ENCODE measurements around the gene ZFAND3.
"Not testable (repeated sequence)": the region's sequence is repeated elsewhere in the genome, so short reads cannot be mapped to it uniquely, and the experiment has no call there.

ZFAND3 gene

DNA sequence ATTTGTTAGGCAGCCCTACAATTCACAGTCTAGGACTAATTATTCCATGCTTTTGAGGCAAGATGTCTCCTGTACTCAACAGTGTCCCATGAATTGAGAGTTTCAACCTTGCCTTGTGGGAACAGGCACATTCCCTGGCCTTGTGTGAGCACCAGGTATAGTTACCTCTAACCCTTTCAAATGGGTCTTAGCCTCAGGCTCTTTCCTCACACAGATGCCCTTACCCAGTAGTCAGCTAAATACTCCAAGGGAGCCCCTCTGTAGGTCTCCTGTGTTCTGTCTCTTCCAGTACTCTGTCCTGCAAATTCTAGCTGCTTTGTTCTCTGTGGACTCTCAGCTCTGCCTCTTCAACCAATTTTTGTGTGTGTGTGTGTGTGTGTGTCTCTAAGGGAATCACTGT lies 135.3 kb downstream of the ZFAND3 start:
- TF ChIP-seq POLR2AphosphoS5 (IDR thresholded peaks at IDR 0.05; ENCODE audit: low read depth, low read length) (no peak), POLR2A (IDR thresholded peaks at IDR 0.05; ENCODE audit: low read depth, low read length) (no peak), TAF1 (IDR thresholded peaks at IDR 0.05; ENCODE audit: borderline replicate concordance, low read depth, low read length) (no peak)
- DNase-seq (ENCODE audit: insufficient read length) (no peak), FAIRE-seq (peak; percentile 42)

DNA sequence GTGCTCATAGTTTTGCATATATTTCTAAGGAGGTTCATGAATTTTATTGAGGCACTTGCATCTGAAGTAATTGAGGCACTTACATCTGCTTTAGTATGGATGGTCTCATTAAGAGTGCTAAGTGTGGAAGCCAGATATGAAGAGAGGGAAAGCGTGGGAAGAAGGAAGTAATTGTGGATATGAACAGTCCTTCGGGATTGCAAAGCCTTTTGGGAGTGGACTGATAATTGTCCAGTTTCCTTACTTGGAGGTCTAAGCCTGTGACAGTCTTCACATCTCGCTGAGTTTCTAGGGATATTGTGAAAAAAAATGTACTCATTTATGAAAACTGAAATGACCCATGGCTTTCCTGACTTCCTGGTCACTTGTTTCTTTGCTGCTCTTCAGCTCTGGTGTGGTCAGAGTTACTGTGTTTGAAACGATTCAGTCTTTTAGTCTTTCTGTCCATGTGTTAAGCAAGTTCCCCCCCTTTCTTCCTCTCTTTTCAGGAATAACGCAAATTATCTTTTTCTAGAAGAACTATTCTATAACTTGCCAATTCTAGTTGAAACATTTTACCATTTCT lies 137.3 kb downstream of the ZFAND3 start:
- FAIRE-seq (peak; percentile 56), DNase-seq (ENCODE audit: insufficient read length) (no peak)
- TF ChIP-seq TAF1 (IDR thresholded peaks at IDR 0.05; ENCODE audit: borderline replicate concordance, low read depth, low read length) (no peak), POLR2A (IDR thresholded peaks at IDR 0.05; ENCODE audit: low read depth, low read length) (no peak), POLR2AphosphoS5 (IDR thresholded peaks at IDR 0.05; ENCODE audit: low read depth, low read length) (no peak)

DNA sequence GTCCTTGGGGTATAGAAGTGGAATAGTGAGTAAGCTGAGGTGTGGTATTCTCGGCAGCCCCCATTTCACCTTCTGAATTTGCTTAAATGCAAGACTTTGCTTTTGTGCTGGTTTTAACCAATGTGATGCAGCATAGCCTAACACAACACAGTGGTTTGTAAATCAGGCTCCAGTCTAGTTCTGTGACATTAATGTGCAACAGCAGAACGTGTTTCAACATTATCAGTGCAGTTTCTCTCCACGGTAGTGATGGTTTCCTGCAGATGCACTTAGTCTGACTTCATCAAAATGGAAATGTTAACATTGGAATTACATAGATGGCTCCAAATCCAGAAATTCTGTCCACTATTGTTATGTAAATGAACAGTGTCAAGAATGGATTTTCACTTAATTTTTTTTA lies 139.5 kb downstream of the ZFAND3 start:
- DNase-seq (ENCODE audit: insufficient read length): no peak
- TF ChIP-seq POLR2A (IDR thresholded peaks at IDR 0.05; ENCODE audit: low read depth, low read length) (no peak), TAF1 (IDR thresholded peaks at IDR 0.05; ENCODE audit: borderline replicate concordance, low read depth, low read length) (no peak), POLR2AphosphoS5 (IDR thresholded peaks at IDR 0.05; ENCODE audit: low read depth, low read length) (no peak)
- FAIRE-seq: peak; percentile 51

DNA sequence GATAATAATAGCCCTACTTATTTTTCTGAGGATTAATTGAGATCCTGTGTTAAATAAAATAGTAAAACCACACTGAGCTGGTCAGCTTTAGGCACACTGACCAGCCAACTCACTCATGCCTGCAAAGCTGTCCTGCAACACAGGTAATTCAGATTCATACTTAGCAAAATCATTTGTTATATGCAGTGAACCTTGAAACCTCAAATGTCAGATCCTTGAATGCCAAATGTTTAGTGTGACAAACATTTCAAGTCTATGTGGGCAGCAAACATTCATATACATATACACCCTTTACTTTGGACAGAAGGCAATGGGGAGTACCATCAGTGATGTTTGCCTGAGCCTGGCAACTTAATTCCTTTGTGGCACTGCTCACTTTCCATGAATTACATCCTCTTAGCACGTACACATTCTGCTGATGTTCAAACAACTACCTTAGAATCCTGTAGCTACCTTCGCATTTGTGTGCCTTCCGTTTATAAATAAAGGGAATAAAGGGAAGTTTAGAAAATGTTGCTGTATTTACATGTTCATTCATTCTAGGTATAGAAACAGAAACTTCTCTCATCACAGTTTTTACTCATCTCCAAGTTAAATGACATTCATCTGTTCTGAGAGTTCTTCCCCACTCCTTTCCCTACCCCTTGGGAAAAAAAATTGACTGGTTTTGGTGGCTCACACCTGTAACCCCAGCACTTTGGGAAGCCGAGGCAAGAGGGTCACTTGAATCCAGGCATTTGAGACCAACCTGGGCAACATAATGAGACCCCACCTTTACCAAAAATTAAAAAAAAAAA lies 140.8 kb downstream of the ZFAND3 start:
- DNase-seq (ENCODE audit: insufficient read length) (no peak), FAIRE-seq (peak; percentile 82)
- TF ChIP-seq POLR2AphosphoS5 (IDR thresholded peaks at IDR 0.05; ENCODE audit: low read depth, low read length) (no peak), TAF1 (IDR thresholded peaks at IDR 0.05; ENCODE audit: borderline replicate concordance, low read depth, low read length) (no peak), POLR2A (IDR thresholded peaks at IDR 0.05; ENCODE audit: low read depth, low read length) (no peak)

DNA sequence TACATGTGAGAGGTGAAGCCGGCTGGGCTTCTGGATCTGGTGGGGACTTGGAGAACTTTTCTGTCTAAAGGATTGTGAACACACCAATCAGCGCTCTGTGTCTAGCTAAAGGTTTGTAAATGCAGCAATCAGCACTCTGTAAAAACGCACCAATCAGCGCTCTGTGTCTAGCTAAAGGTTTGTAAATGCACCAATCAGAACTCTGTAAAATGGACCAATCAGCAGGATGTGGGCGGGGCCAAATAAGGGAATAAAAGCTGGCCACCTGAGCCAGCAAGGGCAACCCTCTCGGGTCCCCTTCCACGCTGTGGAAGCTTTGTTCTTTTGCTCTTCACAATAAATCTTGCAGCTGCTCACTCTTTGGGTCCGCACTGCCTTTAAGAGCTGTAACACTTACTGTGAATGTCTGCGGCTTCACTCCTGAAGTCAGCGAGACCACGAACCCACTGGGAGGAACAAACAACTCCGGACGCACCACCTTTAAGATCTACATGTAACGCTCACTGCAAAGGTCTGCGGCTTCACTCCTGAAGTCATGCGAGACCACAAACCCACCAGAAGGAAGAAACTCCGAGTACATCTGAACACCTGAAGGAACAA lies 143.1 kb downstream of the ZFAND3 start:
- DNase-seq (ENCODE audit: insufficient read length); FAIRE-seq: not testable (repeated sequence)

DNA sequence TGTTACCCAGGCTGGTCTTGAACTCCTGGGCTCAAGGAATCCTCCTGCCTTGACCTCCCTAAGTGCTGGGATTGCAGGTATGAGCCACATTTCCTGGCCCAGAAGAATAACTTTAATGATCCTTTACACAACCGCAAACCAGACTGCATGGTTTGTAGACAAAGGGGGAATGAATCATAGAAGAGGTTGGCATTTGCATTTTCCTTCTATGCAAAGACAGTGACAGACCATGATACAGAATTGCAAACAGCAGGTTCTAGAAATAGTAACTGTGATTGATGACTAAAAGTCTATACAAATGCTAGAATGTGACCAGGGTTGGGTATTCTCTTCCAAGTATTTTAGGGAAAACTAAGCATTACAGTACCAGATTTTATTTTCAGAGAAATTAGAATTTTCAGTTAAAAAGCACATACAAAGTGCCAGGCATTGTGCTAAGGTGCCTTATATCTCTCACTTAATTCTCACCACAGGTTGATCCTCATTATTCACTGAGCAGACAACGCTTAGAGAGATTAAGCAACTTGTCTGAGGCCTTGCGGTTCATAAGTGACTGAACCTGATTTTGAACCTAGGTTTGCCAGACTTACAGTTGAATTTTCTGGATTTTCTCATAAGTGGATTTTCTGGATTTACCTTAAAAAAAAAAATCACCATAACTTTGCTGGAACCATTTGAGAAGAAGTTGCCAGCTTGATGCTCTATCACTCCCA lies 146.6 kb downstream of the ZFAND3 start:
- DNase-seq (ENCODE audit: insufficient read length): no peak
- FAIRE-seq: peak; percentile 79
- no peak for TF ChIP-seq POLR2AphosphoS5 (IDR thresholded peaks at IDR 0.05; ENCODE audit: low read depth, low read length)
- no peak for TF ChIP-seq TAF1 (IDR thresholded peaks at IDR 0.05; ENCODE audit: borderline replicate concordance, low read depth, low read length)
- TF ChIP-seq POLR2A (IDR thresholded peaks at IDR 0.05; ENCODE audit: low read depth, low read length): no peak

DNA sequence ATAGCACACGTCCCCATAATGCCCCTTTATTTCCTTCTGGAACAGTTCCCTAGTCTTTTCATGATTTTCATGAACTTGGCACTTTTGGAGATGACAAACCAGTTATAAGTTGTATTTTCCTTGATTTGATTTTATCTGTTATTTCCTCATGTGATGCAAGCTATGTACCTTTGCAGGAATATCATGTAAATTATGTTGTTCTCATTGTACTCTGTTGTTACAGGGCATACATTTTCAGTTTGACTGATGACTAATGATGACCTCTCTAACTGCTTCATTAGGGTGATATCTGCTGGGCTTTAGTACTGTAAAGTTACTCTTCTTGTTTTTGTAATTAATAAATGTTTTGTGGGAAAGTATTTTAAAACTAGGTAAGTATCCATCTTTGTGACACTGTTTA lies 147.3 kb downstream of the ZFAND3 start:
- DNase-seq (ENCODE audit: insufficient read length) (no peak), FAIRE-seq (no peak)
- TF ChIP-seq TAF1 (IDR thresholded peaks at IDR 0.05; ENCODE audit: borderline replicate concordance, low read depth, low read length) (no peak), POLR2AphosphoS5 (IDR thresholded peaks at IDR 0.05; ENCODE audit: low read depth, low read length) (no peak), POLR2A (IDR thresholded peaks at IDR 0.05; ENCODE audit: low read depth, low read length) (no peak)

DNA sequence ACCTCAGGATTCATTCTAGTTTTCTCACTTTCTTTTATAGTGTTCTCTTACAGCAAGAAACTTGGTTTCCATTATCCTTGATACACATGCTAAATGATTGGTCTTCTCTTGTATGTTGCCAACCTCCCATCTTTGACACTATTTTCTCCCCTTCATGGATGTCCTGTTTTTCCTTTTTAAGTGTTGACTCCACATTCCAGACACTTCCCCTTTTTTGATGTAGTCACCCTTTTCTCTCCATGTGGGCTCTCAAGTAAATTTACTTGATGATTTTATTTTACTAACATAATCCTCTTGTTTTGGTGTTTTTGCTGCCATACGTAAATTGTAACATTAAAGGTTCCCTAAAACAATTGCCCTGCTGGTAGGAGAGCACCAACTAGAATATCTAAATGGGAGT lies 148.1 kb downstream of the ZFAND3 start:
- TF ChIP-seq POLR2AphosphoS5 (IDR thresholded peaks at IDR 0.05; ENCODE audit: low read depth, low read length) (no peak), TAF1 (IDR thresholded peaks at IDR 0.05; ENCODE audit: borderline replicate concordance, low read depth, low read length) (no peak), POLR2A (IDR thresholded peaks at IDR 0.05; ENCODE audit: low read depth, low read length) (no peak)
- no peak for DNase-seq (ENCODE audit: insufficient read length)
- no peak for FAIRE-seq

DNA sequence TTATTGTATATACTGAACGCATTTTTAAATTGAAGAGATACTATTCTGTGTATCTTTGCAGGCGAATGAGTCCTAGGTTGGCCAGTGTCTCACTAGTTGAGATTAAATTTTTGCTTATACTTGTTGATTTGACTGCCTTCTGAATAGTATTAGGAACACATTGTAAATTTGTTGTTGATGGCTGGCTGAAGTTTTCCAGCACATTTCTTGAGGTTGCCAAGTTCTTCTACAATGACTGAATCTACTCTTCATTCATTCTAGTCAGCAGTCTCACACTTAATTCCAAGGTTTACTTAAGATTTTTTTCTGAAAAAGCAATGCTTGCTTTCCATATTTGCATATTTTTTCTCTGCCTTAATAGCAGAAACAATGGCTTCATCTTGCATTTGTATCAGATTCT lies 151.7 kb downstream of the ZFAND3 start:
- no peak for FAIRE-seq
- DNase-seq (ENCODE audit: insufficient read length): no peak

DNA sequence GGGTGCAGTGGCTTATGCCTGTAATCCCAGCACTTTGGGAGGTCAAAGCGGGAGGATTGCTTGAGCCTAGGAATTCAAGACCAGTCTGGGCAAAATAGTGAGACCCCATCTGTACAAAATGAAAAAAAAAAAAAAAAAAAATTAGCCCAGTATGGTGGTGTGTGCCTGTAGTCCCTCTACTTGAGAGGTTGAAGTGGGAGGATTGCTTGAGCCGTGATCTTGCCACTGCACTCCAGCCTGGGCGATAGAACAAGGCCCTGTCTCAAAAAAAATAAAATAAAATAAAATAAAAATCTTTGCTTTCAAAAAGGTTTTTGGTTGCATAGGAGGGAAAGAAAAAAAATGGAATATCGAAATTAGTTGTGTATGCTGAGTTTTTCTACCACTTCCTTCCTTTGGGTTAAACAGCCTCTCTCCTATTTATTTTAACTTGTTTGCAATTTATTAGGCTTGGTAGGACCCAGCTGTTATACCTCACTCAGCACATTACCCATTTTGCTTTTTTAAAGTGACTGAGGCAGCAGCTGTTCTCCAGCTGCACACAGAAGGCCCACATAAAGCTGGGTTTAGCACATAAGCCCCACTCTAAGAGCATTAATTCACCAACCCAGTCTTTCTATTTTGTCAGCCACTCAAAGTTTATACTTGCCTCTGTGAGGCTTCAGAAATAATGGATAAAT lies 152.3 kb downstream of the ZFAND3 start:
- no peak for FAIRE-seq
- no peak for DNase-seq (ENCODE audit: insufficient read length)
- TF ChIP-seq POLR2AphosphoS5 (IDR thresholded peaks at IDR 0.05; ENCODE audit: low read depth, low read length) (no peak), TAF1 (IDR thresholded peaks at IDR 0.05; ENCODE audit: borderline replicate concordance, low read depth, low read length) (no peak), POLR2A (IDR thresholded peaks at IDR 0.05; ENCODE audit: low read depth, low read length) (no peak)

More for the DNA sequence above, 151.7 kb downstream of the ZFAND3 start:
- no peak for TF ChIP-seq TAF1 (IDR thresholded peaks at IDR 0.05; ENCODE audit: borderline replicate concordance, low read depth, low read length)
- TF ChIP-seq POLR2A (IDR thresholded peaks at IDR 0.05; ENCODE audit: low read depth, low read length): no peak
- no peak for TF ChIP-seq POLR2AphosphoS5 (IDR thresholded peaks at IDR 0.05; ENCODE audit: low read depth, low read length)
